ENCODE measurements around the gene KDF1.

Gene KDF1

GRCh38 chr1:26959722-26960624 lies at the start of gene KDF1:
Gene KDF1 (minus strand): TSS chr1:26960468. CDS start chr1:26952380, 8,088 bp downstream.
- DNase-seq (ENCODE audit: low read depth), result peak; percentile 26

GRCh38 chr1:27009601-27010197 lies 49.4 kb upstream of the KDF1 start:
- no peak for DNase-seq (ENCODE audit: low read depth)

- DNase-seq (ENCODE audit: low read depth), result no peak
Measured at GRCh38 chr1:27007909-27008582, 47.8 kb upstream of the KDF1 start.

- no peak for DNase-seq (ENCODE audit: low read depth)
Measured at GRCh38 chr1:27006683-27007082, 46.4 kb upstream of the KDF1 start.

- no peak for DNase-seq (ENCODE audit: low read depth)
Measured at GRCh38 chr1:27005648-27006496, 45.6 kb upstream of the KDF1 start.

GRCh38 chr1:27005166-27005530 lies 44.9 kb upstream of the KDF1 start:
- no peak for DNase-seq (ENCODE audit: low read depth)

- DNase-seq (ENCODE audit: low read depth), result no peak
Measured at GRCh38 chr1:27004471-27005165, 44.4 kb upstream of the KDF1 start.

GRCh38 chr1:27003745-27004470 lies 43.6 kb upstream of the KDF1 start:
- DNase-seq (ENCODE audit: low read depth), result no peak

GRCh38 chr1:27001570-27002360 lies 41.5 kb upstream of the KDF1 start:
- no peak for DNase-seq (ENCODE audit: low read depth)

GRCh38 chr1:27000817-27001460 lies 40.7 kb upstream of the KDF1 start:
- DNase-seq (ENCODE audit: low read depth), result no peak

- DNase-seq (ENCODE audit: low read depth), result no peak
Measured at GRCh38 chr1:27000090-27000816, 40.0 kb upstream of the KDF1 start.

- no peak for DNase-seq (ENCODE audit: low read depth)
Measured at GRCh38 chr1:26999440-26999987, 39.2 kb upstream of the KDF1 start.

GRCh38 chr1:26998429-26999300 lies 38.4 kb upstream of the KDF1 start:
- no peak for DNase-seq (ENCODE audit: low read depth)

- no peak for DNase-seq (ENCODE audit: low read depth)
Measured at GRCh38 chr1:26996665-26997064, 36.4 kb upstream of the KDF1 start.

- no peak for DNase-seq (ENCODE audit: low read depth)
Measured at GRCh38 chr1:26996024-26996423, 35.8 kb upstream of the KDF1 start.

- no peak for DNase-seq (ENCODE audit: low read depth)
Measured at GRCh38 chr1:26994787-26995517, 34.7 kb upstream of the KDF1 start.
